GM18502 (cell line): ENCODE measurements around the gene MEF2C.

ENCODE experiments used
- ATAC-seq: cut with Tn5 transposase; IDR thresholded peaks from one replicate; pipeline ENCODE4 v1.9.1; 2021; ENCODE audit warnings: mild to moderate bottlenecking; ENCODE audit not compliant: unreplicated experiment, poor library complexity

MEF2C gene

GRCh38 chr5:88695931-88696330 is 187.1 kb downstream of the MEF2C start:
- ATAC-seq: no peak

- ATAC-seq: no peak
These were observed 187.8 kb downstream of the MEF2C start for GRCh38 chr5:88695232-88695631.

GRCh38 chr5:88694023-88694679 is 188.8 kb downstream of the MEF2C start:
- no peak for ATAC-seq

- ATAC-seq: peak; percentile 49
These were observed 189.7 kb downstream of the MEF2C start for GRCh38 chr5:88693071-88693932.

DNA sequence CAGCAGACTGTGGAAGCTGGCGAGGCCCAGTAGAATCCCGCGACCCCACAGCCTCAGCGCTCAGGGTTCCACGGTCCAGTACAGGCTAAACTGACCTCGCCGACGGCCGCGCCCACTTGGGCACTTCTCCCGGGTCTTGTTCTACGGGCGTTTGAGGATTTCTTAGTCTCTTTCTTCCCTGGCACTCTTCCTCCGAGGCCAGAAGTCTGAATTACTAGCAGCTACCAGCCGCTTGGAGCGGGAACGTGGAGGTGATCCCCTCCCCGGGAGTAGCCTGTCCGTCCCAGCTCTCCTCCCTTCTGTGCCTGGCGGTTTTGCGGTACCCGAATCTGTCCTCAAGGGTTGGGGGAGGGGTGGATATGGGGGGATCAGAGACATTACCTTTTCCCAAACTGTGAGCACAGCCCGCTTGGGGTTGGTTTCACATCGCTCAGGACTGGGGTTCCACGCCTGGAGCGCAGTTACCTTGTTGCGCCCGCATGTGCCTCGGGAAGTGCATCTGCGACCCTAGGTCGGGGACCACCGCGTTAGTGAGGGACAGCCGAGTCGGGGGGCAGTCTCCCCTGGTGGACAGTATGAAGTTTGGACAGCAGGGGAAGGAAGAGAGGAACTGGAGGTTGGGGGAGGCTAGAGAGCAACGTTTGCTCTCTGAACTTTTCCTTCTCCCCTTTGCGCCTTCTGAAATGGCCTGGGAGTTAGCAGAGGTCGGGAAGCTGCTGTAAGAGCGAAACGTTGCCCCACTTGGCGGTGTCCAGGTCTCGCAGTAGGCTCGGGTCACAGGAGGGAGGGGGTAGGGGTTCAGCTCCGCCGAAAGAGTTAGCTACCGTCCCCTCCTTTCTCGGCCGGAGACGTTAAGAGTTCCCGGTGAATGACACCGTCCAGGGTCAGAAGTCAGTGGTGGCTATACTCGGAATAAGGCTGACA is 190.8 kb downstream of the MEF2C start:
- no peak for ATAC-seq

- peak; percentile 11 for ATAC-seq
These were observed 191.8 kb downstream of the MEF2C start for GRCh38 chr5:88691230-88691582.

- peak; percentile 88 for ATAC-seq
These were observed 192.4 kb downstream of the MEF2C start for GRCh38 chr5:88690409-88691229.

GRCh38 chr5:88689668-88690408 is 193.1 kb downstream of the MEF2C start:
- ATAC-seq: no peak

GRCh38 chr5:88688984-88689667 is 193.9 kb downstream of the MEF2C start:
- ATAC-seq: no peak

DNA sequence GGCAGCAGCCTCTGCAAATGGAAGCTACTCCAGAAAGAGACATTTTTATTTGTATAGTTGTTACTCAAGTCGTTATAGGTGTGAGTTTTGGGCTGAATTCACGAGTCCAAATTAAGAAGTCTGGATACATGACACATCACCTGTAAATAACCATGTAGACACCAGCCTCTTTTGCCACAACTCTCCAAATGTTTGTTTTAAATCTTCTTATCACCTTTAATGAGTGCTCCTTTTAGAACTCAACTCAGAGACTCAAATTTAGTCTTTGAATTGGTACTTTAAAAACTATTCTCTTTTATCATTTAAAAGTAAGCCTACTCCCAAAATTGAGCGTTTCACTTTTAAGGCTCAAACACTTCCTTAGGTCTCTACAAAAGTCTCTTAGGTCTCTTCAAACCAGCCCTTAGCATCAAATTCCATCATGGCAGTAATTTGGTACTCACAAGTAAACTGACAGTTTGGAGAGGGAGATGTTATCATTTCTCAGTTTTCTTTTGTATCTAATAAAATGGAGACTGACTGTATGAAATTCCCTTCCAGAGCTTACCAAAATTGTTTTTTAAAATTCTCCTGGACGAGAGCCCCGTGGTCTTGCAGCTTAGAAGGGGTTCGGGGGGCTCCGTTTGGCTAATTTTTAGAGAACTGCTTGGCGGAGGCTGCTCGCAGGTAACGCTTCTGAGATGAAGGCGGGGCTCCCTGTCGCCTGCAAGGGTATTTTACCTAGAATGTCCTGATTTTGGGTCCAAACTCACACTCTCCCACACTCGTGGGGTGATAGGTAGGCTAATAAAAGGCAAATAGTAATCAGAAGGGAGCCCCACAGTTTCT is 194.6 kb downstream of the MEF2C start:
- no peak for ATAC-seq

DNA sequence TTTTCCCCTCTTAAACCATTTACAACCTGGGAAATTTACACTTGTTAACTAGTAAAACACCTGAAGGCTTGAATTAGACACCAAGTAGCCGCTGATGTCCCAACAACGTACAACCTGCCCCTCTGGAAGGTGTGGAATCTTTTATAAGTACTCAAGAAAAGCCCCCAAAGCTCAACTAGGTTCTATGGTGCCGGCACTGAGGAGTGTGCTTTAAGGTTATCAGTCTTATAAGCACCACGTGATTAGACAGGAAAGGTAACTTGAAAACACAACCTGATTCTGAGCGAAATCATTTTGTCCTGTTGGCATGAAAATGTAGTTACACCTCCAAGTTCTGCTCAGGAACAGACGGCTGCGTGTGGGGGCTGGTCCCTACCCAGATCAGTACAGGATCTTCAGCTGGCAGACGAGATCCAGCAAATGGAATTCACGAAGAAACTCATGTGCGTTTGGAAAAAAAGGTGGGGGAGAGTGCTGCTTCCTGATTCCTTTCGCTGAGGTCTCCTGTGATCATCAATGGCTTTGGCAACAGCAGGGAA is 195.5 kb downstream of the MEF2C start:
- no peak for ATAC-seq

DNA sequence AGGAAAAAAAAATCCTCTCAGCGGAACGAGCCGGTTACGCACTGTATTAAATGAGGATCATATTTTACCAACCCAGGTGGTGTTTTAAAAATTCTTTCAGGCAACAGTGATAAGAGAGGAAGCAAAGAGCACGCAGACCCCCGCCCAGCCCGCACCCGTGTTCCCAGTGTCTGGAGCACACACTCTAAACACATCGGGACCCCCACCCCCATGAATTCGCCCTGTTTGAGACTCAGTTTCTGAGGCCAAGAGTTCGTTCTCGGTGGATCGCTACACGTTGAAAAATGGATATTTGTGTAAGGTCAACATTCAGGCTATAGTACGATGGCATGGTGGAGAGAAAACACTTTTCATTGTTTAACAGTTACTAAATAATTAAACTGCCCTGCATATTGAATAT is 196.3 kb downstream of the MEF2C start:
- no peak for ATAC-seq

- ATAC-seq: no peak
These were observed 197.1 kb downstream of the MEF2C start for GRCh38 chr5:88685591-88686541.

DNA sequence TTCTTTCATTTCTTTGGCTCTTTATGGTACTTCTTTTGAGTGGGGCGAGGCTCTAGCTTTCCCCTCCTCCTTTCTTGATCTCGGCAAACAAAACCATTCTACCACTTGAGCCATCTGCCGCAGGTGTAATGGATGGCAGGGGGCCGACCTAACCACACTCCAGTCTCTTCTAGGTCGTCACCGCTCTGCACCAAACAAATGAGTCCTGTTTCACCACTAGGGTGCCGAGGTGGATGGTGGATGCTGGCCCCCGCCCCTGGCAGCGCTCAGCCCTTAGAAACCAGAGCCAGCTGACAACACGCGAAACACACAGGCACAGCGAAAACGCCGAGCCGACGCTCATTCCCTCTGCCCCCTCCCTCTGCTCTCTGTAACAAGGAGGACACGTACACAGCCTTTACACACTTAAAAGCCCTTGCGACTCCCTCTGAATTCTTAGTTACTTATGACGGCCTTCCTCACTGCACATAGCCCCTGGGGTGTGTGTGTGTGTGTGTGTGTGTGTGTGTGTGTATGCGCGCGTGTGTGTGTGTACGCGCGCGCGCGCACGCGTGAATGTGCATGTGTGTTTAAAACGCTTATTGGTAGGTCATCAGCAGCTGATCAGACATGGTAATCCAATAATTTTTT is 199.4 kb downstream of the MEF2C start:
- ATAC-seq: no peak

GRCh38 chr5:88682881-88683361 is 200.1 kb downstream of the MEF2C start:
- ATAC-seq: no peak

DNA sequence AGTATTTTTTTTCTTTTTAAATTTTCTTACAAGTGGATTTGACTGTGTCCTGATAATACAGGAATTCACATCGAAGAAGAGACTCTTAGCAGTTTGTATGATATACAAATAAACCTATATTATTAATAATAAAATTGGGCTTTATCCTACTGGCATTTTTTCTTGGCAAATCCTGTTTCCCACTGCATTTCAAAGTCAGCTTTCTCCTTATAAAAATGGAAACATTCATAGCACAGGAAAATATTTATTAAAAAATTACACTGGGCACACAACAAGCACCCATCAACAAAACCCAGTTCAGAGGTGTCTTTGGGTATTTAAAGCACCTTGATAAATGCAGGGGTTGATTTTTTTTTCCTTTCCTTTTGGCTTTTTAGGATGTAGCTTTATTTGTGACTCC is 200.9 kb downstream of the MEF2C start:
- ATAC-seq: no peak
